GM21825 (cell line): ENCODE data around the gene LGALS8.
"Not testable (repeated sequence)": the region's sequence is repeated elsewhere in the genome, so short reads cannot be mapped to it uniquely, and the experiment has no call there.

Source experiments
- ATAC-seq: cut with Tn5 transposase; IDR thresholded peaks from one replicate; pipeline ENCODE4 v1.9.1; 2021; ENCODE audit warnings: mild to moderate bottlenecking, moderate library complexity; ENCODE audit not compliant: unreplicated experiment

The LGALS8 gene

GRCh38 chr1:236536540-236536939 is 12.8 kb downstream of the LGALS8 start:
- ATAC-seq: no peak

GRCh38 chr1:236540813-236541465 is 17.2 kb downstream of the LGALS8 start:
- no peak for ATAC-seq

GRCh38 chr1:236541710-236542109 is 17.9 kb downstream of the LGALS8 start:
- ATAC-seq: no peak

GRCh38 chr1:236543065-236543669 is 19.4 kb downstream of the LGALS8 start:
- ATAC-seq: no peak

GRCh38 chr1:236545621-236546169 is 21.9 kb downstream of the LGALS8 start:
- no peak for ATAC-seq

GRCh38 chr1:236548452-236548851 is 24.7 kb downstream of the LGALS8 start:
- no peak for ATAC-seq

- ATAC-seq: no peak
Observed at GRCh38 chr1:236550961-236551851, 27.4 kb downstream of the LGALS8 start.

GRCh38 chr1:236552096-236552495 is 28.3 kb downstream of the LGALS8 start:
- ATAC-seq: no peak

GRCh38 chr1:236552901-236553300 is 29.1 kb downstream of the LGALS8 start:
- ATAC-seq: no peak

GRCh38 chr1:236553370-236553769 is 29.6 kb downstream of the LGALS8 start:
- ATAC-seq: no peak

- no peak for ATAC-seq
Observed at GRCh38 chr1:236556606-236557005, 32.8 kb downstream of the LGALS8 start.

GRCh38 chr1:236558081-236558480 is 34.3 kb downstream of the LGALS8 start:
- ATAC-seq: no peak

- ATAC-seq: no peak
Observed at GRCh38 chr1:236558846-236559245, 35.1 kb downstream of the LGALS8 start.

- no peak for ATAC-seq
Observed at GRCh38 chr1:236560213-236560771, 36.5 kb downstream of the LGALS8 start.

- no peak for ATAC-seq
Observed at GRCh38 chr1:236561976-236562375, 38.2 kb downstream of the LGALS8 start.

GRCh38 chr1:236565530-236565929 is 41.7 kb downstream of the LGALS8 start:
- no peak for ATAC-seq

GRCh38 chr1:236568285-236568894 is 44.6 kb downstream of the LGALS8 start:
- no peak for ATAC-seq

GRCh38 chr1:236575523-236575922 is 51.7 kb downstream of the LGALS8 start:
- ATAC-seq: no peak

GRCh38 chr1:236576004-236576403 is 52.2 kb downstream of the LGALS8 start:
- ATAC-seq: no peak

GRCh38 chr1:236577041-236577440 is 53.3 kb downstream of the LGALS8 start:
- not testable (repeated sequence) for ATAC-seq

GRCh38 chr1:236578661-236579060 is 54.9 kb downstream of the LGALS8 start:
- no peak for ATAC-seq
